GM12878 (cell line): ENCODE results near the gene VARS2. TPM values are rescaled to one million over a fixed set of nuclear protein-coding genes. Genes with fewer than 3 reads are reported as not detected.

Experiments used
- ATAC-seq: fragments of 200-7000 bp; cut with Tn5 transposase; 3 replicates; pipeline ENCODE4 v1.9.1; 2020; ENCODE audit warnings: mild to moderate bottlenecking, moderate library complexity
- BruUV-seq: library from RNA; stranded (reverse); fragments of 400-500 nt; replicated peaks from 2 replicates; lab custom pipeline; 2021; lab: Mats Ljungman, UMichigan
- CTCF ChIA-PET: fragments of 300-600 bp; sonication (Branson Sonifier 250); formaldehyde crosslinking; extraction: SDS; loops from one replicate; lab custom pipeline; 2021; ENCODE audit warnings: inconsistent platforms; lab: Yijun Ruan, JAX
- POLR2A ChIA-PET: fragments of 350-600 bp; formaldehyde crosslinking; extraction: SDS; loops from one replicate; lab custom pipeline; 2021; ENCODE audit warnings: inconsistent platforms; lab: Charles Lee
- RAD21 ChIA-PET: fragments of 300-600 bp; sonication (Branson Sonifier 250); formaldehyde crosslinking; loops from one replicate; lab custom pipeline; 2023; ENCODE audit warnings: antibody characterized with exemption; ENCODE audit not compliant: unreplicated experiment; lab: Charles Lee
- SMC1A ChIA-PET: fragments of 300-600 bp; sonication (Branson Sonifier 250); formaldehyde crosslinking; loops from one replicate; lab custom pipeline; 2023; ENCODE audit not compliant: unreplicated experiment, uncharacterized antibody; lab: Charles Lee
- DNase-seq: peaks from one replicate; pipeline ENCODE4 v3.0.0-alpha.2; 2011; ENCODE audit warnings: low read depth, low spot score
- FAIRE-seq: peaks from 3 replicates; lab custom pipeline; 2011; peaks lifted over from hg19 to GRCh38; lab: Jason Lieb, UNC
- H2AFZ ChIP-seq: 2 replicates; pipeline ENCODE4 v1.6.0; 2011; ENCODE audit warnings: low read depth, low read length, control low read depth; ENCODE audit not compliant: control insufficient read depth
- H3K27ac ChIP-seq: 2 replicates; pipeline ENCODE4 v1.5.1; 2011; ENCODE audit warnings: control low read depth; ENCODE audit not compliant: control insufficient read depth, insufficient read depth
- H3K27me3 ChIP-seq, 2 experiments: replicated peaks in 1 of 2; 2 replicates each; pipeline versions ENCODE4 v1.6.0 to v1.6.1; 2011; ENCODE audit warnings: low read length in 1 of 2; ENCODE audit not compliant: control insufficient read depth in 2 of 2, insufficient read depth in 2 of 2
- H3K36me3 ChIP-seq, 2 experiments: 2 replicates each; pipeline ENCODE4 v1.5.1; 2011; ENCODE audit warnings: low read length in 1 of 2; ENCODE audit not compliant: control insufficient read depth in 2 of 2, insufficient read depth in 2 of 2
- H3K4me1 ChIP-seq: 2 replicates; pipeline ENCODE4 v1.6.1; 2011; ENCODE audit warnings: mild to moderate bottlenecking, low read length, moderate library complexity, mixed read lengths; ENCODE audit not compliant: control insufficient read depth, insufficient read depth
- H3K4me2 ChIP-seq: 2 replicates; pipeline ENCODE4 v1.6.0; 2011; ENCODE audit warnings: control low read depth; ENCODE audit not compliant: control insufficient read depth, insufficient read depth
- H3K4me3 ChIP-seq: fragments of 200-600 bp; sonication (generic); 2 replicates; pipeline ENCODE4 v1.5.1; 2016
- H3K79me2 ChIP-seq: 2 replicates; pipeline ENCODE4 v1.6.0; 2011; ENCODE audit warnings: low read length; ENCODE audit not compliant: control insufficient read depth, insufficient read depth
- H3K9ac ChIP-seq: 2 replicates; pipeline ENCODE4 v1.8.0; 2011; ENCODE audit warnings: low read length, control low read depth, mixed read lengths; ENCODE audit not compliant: control insufficient read depth, insufficient read depth
- H3K9me3 ChIP-seq: replicated peaks from 3 replicates; pipeline ENCODE4 v1.5.1; 2011; ENCODE audit warnings: mild to moderate bottlenecking, low read length; ENCODE audit not compliant: control insufficient read depth, insufficient read depth
- H4K20me1 ChIP-seq: 2 replicates; pipeline ENCODE4 v1.6.0; 2011; ENCODE audit not compliant: control insufficient read depth, insufficient read depth
- ATF3 ChIP-seq: IDR thresholded peaks from 2 replicates; pipeline ENCODE4 v1.6.1; 2011; ENCODE audit warnings: low read depth, mild to moderate bottlenecking, low read length, moderate library complexity, borderline replicate concordance; ENCODE audit errors: extremely low read depth
- ATF7 ChIP-seq: fragments of 450-650 bp; IDR thresholded peaks from 2 replicates; pipeline ENCODE4 v1.6.1; 2016; ENCODE audit warnings: low read depth, mild to moderate bottlenecking
- BRCA1 ChIP-seq: IDR thresholded peaks from 2 replicates; pipeline ENCODE4 v1.6.1; 2011; ENCODE audit warnings: low read depth, low read length, improper control_type of control experiment
- KAT2A ChIP-seq: conservative IDR thresholded peaks from 2 replicates; pipeline ENCODE4 v1.6.1; 2011; ENCODE audit warnings: low read depth, low read length; ENCODE audit not compliant: control insufficient read depth
- KDM1A ChIP-seq: fragments of 200-600 bp; sonication (generic); IDR thresholded peaks from 2 replicates; pipeline ENCODE4 v1.6.1; 2016; ENCODE audit warnings: borderline replicate concordance
- POLR2A ChIP-seq: IDR thresholded peaks from 2 replicates; pipeline ENCODE4 v1.6.1; 2011; ENCODE audit warnings: low read depth, mild to moderate bottlenecking, low read length
- SREBF2 ChIP-seq: IDR thresholded peaks from 2 replicates; pipeline ENCODE4 v1.6.1; 2012; ENCODE audit warnings: mild to moderate bottlenecking, low read length
- STAT1 ChIP-seq: fragments of 450-650 bp; conservative IDR thresholded peaks from 2 replicates; pipeline ENCODE4 v1.6.1; 2014; ENCODE audit warnings: antibody characterized with exemption, mild to moderate bottlenecking
- WGBS: methylation state at CpG from one replicate; pipeline ENCODE4 v1.1.6; 2016; ENCODE audit warnings: low lambda C conversion rate; ENCODE audit not compliant: insufficient replicate concordance, insufficient coverage; ENCODE audit errors: missing lambda C conversion rate; 5-methylcytosine and 5-hydroxymethylcytosine counted together
- in situ Hi-C: fragments of 300-500 bp; cut with MboI; formaldehyde crosslinking; loops from 9 replicates; pipeline ENCODE4 v1.14.3; 2018; ENCODE audit warnings: mixed read lengths
- intact Hi-C: fragments of 100-400 bp; cut with micrococcal nuclease; formaldehyde crosslinking; loops from one replicate; pipeline ENCODE4 v1.14.2; 2022; ENCODE audit not compliant: unreplicated experiment
- polyA plus RNA-seq, 11 experiments: library from polyadenylated mRNA; depleted of rRNA in 4 of 11; unstranded in 6 of 11; stranded (reverse) in 5 of 11; fragments of >200 nt; fragmentation: Nextera tagmentation in 4 of 11; fragmentation: Illumina TruSeq in 1 of 11; extraction: Ambion mirVana in 4 of 11; extraction: Trizol in 1 of 11; gene quantifications; 1 replicate in 1 of 11; 2 replicates in 10 of 11; pipeline versions ENCODE4 v1.2.1 to v1.2.3, GENCODE V29; 2011 to 2016; ENCODE audit warnings: inconsistent platforms in 2 of 11, missing spikeins in 2 of 11, low read depth in 1 of 11
- total RNA-seq, 4 experiments: library from RNA; depleted of rRNA in 3 of 4; stranded (reverse); fragments of >200 nt in 3 of 4; fragmentation: Illumina TruSeq in 1 of 4; extraction: Trizol in 1 of 4; gene quantifications; 2 replicates each; pipeline versions ENCODE4 v1.2.1 to v1.2.3, GENCODE V29; 2013 to 2021
- TF ChIP-seq, protein P1 (sequence below): fragments of 450-650 bp; IDR thresholded peaks from 2 replicates; pipeline ENCODE4 v1.6.1; 2017; ENCODE audit warnings: borderline replicate concordance

Gene VARS2
- total and polyA plus RNA-seq, 10 of the 15 experiments (the other 5 are each of a cell fraction or from before 2014, with no cell fraction given): 3.8 to 70.7 (median 49.1) TPM

DNA sequence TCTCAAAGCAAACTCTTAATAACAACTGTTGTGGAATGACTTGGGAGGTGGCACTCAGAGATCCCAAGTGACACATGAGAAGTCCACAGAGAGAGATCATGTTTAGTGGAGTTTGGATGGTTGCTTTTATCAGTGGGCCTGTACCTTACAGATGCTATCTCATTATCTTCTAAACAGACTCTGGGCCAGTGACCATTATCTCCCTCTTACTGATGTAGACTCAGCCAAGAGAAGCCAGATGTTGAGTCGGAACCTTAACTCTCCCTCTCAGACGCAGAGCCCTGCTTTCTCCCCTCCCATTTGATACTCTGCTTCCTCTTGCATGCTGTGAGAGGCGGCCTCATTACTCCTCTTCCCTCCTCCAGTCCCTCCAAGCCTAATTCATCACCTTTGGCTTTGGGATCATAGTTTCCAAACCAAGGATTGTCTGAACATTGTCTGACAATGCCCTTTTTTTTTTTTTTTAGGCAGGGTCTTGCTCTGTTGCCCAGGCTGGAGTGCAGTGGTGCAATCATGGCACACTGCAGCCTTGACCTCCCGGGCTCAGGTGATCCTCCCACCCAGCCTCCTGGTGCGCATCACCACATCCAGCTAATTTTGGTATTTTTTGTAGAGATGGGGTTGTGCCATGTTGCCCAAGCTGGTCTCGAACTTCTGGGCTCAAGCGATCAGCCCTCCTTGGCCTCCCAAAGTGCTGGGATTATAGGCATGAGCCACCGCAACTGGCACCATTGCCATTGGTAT lies 34.2 kb upstream of the VARS2 start:
- RAD21 ChIA-PET: interaction anchor here (1.5 to 10.7 kb wide), 6 partner anchors 34 to 201 kb away, joined by 4 to 144 read pairs (median 8); partner anchors contain the start of gene VARS2
- no peak for TF ChIP-seq KAT2A
- TF ChIP-seq KDM1A: no peak
- TF ChIP-seq SREBF2: no peak
- TF ChIP-seq, protein P1, sequence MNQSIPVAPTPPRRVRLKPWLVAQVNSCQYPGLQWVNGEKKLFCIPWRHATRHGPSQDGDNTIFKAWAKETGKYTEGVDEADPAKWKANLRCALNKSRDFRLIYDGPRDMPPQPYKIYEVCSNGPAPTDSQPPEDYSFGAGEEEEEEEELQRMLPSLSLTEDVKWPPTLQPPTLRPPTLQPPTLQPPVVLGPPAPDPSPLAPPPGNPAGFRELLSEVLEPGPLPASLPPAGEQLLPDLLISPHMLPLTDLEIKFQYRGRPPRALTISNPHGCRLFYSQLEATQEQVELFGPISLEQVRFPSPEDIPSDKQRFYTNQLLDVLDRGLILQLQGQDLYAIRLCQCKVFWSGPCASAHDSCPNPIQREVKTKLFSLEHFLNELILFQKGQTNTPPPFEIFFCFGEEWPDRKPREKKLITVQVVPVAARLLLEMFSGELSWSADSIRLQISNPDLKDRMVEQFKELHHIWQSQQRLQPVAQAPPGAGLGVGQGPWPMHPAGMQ: no peak
- no peak for TF ChIP-seq BRCA1
- TF ChIP-seq ATF3: no peak
- no peak for TF ChIP-seq ATF7
- no peak for TF ChIP-seq POLR2A
- no peak for TF ChIP-seq STAT1
- TF ChIP-seq, all 136 proteins: peak for 0
- ChIA-PET CTCF (interaction anchor here (0.8 to 5.7 kb wide), 15 partner anchors 16 to 201 kb away, joined by 3 to 90 read pairs (median 4); partner anchors contain the start of gene VARS2), POLR2A (interaction anchor here (1.4 to 5.8 kb wide), 4 partner anchors 34 to 111 kb away, joined by 4 to 50 read pairs (median 6); partner anchors contain the start of gene VARS2), SMC1A (interaction anchor here (0.9 to 6.1 kb wide), 10 partner anchors 34 to 208 kb away, joined by 3 to 72 read pairs (median 6); partner anchors contain the start of gene VARS2)
- Histone ChIP-seq H3K4me3 (no peak overlapping the region), H3K27me3 (no peaks in the 10 kb centered on the region), H3K79me2 (no peaks in the 10 kb centered on the region; the same call in 1 of the 2 replicates), H2AFZ (no peak overlapping the region), H4K20me1 (no peaks in the 10 kb centered on the region), H3K4me1 (peaks cover 34% of the 10 kb centered on the region), H3K9ac (no peak overlapping the region), H3K9me3 (no peaks in the 10 kb centered on the region), H3K27ac (no peak overlapping the region), H3K36me3 (no peaks in the 10 kb centered on the region), H3K4me2 (no peak overlapping the region)
- no peak for DNase-seq
- no TSS peak for BruUV-seq
- FAIRE-seq: no peak
- in situ Hi-C loops (loop anchor here (5.0 kb wide), 1 partner anchor 58 kb away; no protein-coding TSS in a partner anchor), intact Hi-C loops (loop anchor here (5.0 kb wide), 1 partner anchor 198 kb away; no protein-coding TSS in a partner anchor)
- 83% methylated on average over 8 of the region's 8 CpGs for WGBS
- ATAC-seq: no peak
